ENCODE results near the gene RMND5B.

- TF ChIP-seq, protein P1, sequence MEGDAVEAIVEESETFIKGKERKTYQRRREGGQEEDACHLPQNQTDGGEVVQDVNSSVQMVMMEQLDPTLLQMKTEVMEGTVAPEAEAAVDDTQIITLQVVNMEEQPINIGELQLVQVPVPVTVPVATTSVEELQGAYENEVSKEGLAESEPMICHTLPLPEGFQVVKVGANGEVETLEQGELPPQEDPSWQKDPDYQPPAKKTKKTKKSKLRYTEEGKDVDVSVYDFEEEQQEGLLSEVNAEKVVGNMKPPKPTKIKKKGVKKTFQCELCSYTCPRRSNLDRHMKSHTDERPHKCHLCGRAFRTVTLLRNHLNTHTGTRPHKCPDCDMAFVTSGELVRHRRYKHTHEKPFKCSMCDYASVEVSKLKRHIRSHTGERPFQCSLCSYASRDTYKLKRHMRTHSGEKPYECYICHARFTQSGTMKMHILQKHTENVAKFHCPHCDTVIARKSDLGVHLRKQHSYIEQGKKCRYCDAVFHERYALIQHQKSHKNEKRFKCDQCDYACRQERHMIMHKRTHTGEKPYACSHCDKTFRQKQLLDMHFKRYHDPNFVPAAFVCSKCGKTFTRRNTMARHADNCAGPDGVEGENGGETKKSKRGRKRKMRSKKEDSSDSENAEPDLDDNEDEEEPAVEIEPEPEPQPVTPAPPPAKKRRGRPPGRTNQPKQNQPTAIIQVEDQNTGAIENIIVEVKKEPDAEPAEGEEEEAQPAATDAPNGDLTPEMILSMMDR (IDR thresholded peaks at IDR 0.05), result no peak
- no peak for TF ChIP-seq EP300 (IDR thresholded peaks at IDR 0.05)
- TF ChIP-seq POLR2A (IDR thresholded peaks at IDR 0.05), result no peak
These were observed 51.5 kb downstream of the RMND5B start for GRCh38 chr5:178182158-178182876.

All from stomach (tissue), 4 donors.